NK-92 (cell line): ENCODE results near the gene ELMO1.

Source experiments
- DNase-seq: peaks from one replicate; lab custom pipeline; 2025; ENCODE audit not compliant: unreplicated experiment; lab: John Stamatoyannopoulos, UW

The ELMO1 gene

DNA sequence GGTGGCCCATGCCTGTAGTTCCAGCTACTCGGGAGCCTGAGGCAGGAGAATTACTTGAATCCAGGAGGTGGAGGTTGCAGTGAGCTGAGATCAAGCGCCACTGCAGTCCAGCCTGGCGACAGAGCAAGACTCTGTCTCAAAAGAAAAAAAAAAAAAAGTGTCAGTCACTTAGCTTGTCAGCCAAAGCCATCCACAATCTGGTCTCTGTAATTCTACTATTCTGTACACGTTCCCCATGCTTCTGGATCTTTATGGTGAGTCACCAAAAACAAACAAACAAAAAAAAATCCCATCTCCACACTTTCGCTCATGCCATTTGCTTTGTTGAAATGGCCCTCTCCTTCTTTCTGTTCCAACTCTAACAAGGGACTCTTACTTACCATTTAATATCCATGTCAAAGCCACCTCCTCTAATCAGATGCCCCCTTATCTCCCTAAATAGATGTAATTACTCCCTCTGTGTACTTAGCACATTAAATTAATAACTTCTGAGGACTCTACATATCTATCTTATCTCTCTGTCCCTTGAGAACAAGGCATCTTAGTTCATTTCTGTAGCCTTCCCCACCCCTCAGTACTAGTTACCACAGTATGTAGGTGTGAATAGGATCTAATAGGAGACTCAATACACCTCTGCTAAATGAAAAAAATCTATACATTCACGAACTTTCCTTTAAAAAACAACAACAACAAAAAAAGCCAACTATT is 128.4 kb downstream of the ELMO1 start:
- DNase-seq = no peak

GRCh38 chr7:37318541-37318940 is 130.1 kb downstream of the ELMO1 start:
- no peak for DNase-seq

GRCh38 chr7:37315772-37316715 is 132.6 kb downstream of the ELMO1 start:
- no peak for DNase-seq

- no peak for DNase-seq
These were observed 136.1 kb downstream of the ELMO1 start for GRCh38 chr7:37312608-37313007.

- DNase-seq = no peak
These were observed 137.3 kb downstream of the ELMO1 start for GRCh38 chr7:37311355-37311754.

DNA sequence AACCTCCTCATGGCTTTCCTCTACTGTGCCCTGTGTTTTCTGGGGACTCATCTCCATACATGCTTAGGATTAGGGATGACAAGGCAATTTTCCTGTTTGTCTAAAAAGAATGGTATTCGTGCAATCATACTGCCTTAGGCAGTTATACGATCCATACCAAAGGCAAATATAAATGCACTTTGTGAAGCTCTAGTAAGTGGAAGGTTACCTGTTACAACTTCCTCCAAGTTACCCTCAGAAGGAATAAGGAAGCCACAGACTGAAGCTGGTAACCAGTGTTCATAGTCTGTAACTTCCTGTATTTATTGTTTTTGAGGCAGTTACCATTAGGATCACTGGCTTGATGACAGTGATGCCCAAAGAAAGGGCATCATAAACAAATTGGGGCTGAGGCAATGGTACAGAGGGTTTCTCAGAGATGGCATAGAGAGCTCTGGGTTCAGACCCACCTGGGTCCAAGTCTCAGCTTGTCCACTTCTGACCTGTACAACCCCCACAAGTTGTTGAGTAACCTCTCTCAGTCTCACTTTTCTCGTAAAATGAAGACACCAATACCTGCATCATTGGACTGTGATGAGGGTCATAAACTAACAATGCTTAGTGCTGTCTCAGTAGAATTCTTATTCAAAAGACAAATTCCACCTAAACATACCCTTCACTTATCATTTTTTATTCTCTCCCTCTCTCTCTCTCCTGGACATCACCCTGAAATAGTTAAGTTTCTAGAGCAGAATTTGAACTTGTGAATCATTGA is 138.2 kb downstream of the ELMO1 start:
- DNase-seq = no peak

- no peak for DNase-seq
These were observed 139.2 kb downstream of the ELMO1 start for GRCh38 chr7:37309493-37309892.

GRCh38 chr7:37304921-37305320 is 143.7 kb downstream of the ELMO1 start:
- DNase-seq = no peak

DNA sequence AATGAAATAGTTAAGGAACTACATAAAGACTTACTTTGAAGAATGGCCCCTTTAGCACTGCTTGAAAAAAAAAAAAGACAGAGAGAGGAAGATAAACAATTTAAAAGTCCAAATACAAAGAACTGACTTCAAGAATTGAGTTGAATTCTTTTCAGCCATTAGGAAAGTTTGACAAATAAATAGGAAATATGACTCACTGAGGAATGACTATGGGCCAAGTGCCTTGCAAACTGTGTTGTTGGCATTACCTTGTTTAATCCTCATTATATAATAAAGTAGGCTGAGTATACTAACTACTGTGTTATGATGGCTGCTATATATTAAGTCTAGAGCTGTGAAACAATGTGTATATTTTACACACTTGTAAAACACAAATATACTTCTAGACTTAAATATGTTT is 151.1 kb downstream of the ELMO1 start:
- no peak for DNase-seq

DNA sequence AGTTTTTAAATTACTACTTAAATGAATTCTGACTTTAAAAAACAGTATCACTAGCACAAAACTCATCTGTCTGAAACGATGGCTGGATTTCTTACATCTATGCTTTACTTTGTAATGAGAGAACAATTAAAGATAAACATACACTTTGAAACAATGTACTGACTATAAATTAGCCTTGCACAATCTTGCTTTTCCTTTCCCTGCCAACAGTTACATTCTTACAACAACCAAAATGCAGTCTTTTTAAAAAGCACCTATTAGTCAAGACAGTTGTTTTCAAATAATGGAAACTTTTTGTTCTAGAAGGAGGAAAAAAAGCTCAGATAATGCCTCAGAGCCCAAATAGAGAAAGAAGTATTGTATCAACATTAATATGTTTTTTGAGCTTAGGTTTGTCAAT is 153.3 kb downstream of the ELMO1 start:
- DNase-seq = no peak

- DNase-seq = no peak
These were observed 157.9 kb downstream of the ELMO1 start for GRCh38 chr7:37290731-37291130.

- DNase-seq = no peak
These were observed 158.9 kb downstream of the ELMO1 start for GRCh38 chr7:37289781-37290180.

GRCh38 chr7:37289367-37289766 is 159.3 kb downstream of the ELMO1 start:
- DNase-seq = no peak

DNA sequence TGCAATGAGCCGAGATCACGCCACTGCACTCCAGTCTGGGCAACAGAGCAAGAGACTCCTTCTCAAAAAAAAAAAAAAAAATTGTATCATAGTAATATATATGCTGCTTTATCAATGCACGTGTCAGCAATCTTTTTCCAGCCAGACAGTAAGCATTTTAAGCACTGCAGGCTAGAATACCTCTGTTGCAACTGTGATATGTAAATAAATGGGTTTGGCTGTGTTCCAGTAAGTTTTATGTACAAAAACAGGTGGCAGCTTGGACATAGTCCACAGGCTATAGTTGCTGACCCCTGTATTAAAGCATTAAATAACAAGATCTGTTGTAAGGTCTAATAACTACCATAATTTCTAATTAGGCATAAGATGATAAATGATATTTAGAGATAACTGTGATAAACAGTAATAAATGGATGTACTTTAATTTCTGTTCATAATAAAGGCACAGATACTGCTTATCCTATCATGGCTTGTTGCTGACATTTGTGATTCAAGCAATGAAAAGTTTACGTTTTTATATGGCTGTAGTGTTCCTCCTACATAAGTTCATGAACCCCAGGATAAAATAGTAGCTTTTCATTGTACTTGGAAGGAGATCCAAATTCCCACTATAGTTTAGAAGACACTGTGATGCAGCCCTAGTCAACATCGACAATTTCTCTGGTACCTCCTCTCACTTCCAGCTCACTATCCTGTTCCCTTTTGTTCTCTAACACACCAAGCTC is 161.4 kb downstream of the ELMO1 start:
- no peak for DNase-seq

- no peak for DNase-seq
These were observed 162.2 kb downstream of the ELMO1 start for GRCh38 chr7:37286454-37286832.

DNA sequence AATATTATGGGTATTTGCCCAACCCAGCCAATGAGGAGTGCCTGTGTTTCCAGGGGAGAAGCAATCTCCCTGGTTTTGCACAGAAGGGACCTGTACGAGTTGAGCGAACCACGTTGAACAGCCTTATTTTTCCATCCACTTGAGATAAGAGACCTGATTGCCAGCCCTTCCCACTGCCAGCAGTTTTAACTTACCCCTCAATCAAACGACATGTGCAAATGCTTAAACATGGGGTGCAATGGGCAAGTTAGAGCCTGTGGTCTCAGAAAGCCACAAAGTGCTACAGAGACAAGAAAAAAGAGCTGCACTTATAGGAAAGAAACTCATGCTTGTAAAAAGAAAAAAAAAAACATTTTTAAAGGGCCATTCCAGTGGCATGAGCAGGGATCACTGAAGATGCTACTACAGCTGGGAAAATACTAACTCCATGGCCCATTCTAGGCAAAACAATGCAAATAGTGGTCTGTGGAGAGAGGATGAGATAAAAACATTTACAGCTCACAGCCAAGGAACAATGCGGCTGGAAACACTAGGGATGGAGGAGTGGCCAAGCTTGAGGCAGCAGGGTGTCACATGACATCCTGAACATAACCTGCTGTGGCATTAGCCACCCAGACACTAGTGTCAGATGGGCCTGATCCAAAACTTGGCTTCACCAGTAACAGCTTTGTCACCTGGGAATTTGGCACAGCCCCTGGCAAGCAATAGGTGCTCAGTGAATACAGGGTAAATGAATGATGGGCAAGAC is 162.8 kb downstream of the ELMO1 start:
- DNase-seq = no peak

GRCh38 chr7:37284805-37285231 is 163.8 kb downstream of the ELMO1 start:
- DNase-seq = no peak

- no peak for DNase-seq
These were observed 164.4 kb downstream of the ELMO1 start for GRCh38 chr7:37284285-37284684.

- DNase-seq = no peak
These were observed 164.9 kb downstream of the ELMO1 start for GRCh38 chr7:37283716-37284115.

- no peak for DNase-seq
These were observed 165.7 kb downstream of the ELMO1 start for GRCh38 chr7:37282927-37283326.
